Activated CD4-positive, alpha-beta T cell treated with anti-CD3 and anti-CD28 coated beads for 48 hours (primary cell): ENCODE measurements around the gene C2orf49.
"Not testable (repeated sequence)": the region's sequence is repeated elsewhere in the genome, so short reads cannot be mapped to it uniquely, and the experiment has no call there.

Experiments used
- DNase-seq: peaks from one replicate; pipeline ENCODE4 v3.0.0-alpha.2; 2020

The C2orf49 gene

GRCh38 chr2:105321875-105322646, 15.3 kb upstream of the C2orf49 start:
- DNase-seq, result no peak

DNA sequence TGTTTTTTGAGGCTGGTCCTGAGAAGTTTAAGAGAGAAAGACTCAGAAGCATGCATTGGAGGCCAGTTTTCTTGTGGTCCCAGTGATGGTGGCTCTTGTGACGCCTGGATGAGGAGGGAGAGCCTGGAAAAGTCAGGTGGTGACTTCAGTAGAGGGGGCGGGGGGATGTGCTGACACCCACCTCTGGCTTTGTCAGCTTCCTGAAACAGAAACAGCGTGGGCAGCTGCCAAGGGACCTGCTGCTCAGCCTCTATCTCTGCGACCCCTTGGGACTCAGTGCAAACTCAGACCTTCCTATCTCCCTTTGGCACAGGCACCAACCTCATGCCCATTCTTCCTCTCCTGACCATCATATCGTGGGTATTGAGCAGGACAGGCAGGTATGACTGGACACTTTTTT, 14.2 kb upstream of the C2orf49 start:
- DNase-seq, result no peak

DNA sequence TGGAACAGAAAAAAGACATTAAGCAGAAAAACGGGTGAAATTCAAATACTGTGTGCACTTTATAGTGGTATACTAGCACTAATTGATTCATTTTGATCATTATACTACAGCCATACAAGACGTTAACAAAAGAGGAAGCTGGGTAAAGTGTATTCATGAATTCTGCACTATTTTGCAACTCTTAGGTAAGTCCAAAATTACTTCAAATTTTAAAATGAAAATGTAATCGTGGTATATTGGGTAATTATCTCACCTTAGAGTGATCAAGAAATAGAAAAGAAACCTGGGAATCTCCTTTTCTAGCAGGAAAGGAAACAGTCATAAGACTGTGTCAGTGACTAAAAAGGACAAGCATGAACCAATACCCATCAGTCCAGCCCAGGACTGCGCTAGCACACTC, 13.2 kb upstream of the C2orf49 start:
- DNase-seq, result no peak

DNA sequence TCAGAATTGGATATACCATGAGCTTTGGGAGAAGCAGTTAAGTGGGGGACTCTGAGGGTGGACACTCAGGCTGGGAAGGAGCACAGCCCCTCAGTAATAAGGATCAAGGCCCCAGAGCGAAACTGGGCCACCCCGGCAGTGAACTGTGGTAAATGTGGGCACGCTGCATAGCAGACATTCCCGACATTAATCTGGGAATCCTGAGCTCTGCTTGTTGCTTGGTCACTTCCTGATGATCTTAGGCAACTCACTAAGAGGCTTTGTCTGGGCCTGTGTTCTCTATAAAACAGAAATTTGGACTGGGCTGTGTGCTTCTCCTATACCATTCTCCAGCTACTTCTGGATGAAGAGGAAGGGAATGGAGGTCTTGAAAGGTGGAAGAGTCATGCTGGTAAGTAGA, 12.6 kb upstream of the C2orf49 start:
- DNase-seq, result no peak

DNA sequence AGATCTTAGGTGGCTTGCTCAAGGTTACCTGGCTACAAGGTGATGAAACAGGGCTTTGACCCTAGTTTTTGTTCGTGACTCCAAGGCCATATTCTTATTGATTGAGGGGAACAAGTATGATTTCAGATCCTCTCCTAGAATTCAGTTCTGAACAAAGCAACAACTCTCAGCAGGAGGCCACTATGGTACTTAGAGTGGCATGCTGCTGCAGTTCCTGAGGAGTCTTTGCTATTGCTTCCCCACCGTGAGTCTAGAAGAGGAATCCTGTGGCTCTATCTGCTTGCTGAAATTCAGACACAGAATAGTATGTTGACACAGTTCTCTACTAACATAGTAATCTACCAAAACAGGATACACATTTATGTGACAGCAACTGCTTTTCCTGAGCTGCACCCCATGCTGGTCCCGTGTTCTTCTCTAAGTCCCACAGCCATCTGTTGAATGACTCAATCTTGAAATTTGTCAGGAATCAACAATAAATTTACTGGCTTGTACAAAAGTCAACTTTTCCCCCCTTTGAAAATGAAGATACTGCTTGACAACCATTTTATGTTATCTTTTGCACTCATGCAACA, 11.9 kb upstream of the C2orf49 start:
- DNase-seq, result no peak

DNA sequence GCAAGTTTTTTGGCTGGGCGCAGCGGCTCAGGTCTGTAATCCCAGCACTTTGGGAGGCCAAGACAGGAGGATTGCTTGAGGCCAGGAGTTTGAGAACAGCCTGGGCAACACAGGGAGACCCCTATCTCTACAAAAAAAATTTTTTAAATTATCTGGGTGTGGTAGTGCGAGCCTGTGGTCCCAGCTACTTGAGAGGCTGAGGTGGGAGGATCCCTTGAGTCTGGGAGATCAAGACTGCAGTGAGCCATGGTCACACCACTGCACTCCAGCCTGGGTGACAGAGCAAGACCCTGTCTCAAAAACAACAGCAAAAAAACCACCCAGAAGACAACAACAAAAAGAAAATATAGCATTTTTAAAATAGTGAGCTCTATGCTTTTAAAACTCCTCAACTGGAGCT, 10.1 kb upstream of the C2orf49 start:
- DNase-seq, result not testable (repeated sequence)

DNA sequence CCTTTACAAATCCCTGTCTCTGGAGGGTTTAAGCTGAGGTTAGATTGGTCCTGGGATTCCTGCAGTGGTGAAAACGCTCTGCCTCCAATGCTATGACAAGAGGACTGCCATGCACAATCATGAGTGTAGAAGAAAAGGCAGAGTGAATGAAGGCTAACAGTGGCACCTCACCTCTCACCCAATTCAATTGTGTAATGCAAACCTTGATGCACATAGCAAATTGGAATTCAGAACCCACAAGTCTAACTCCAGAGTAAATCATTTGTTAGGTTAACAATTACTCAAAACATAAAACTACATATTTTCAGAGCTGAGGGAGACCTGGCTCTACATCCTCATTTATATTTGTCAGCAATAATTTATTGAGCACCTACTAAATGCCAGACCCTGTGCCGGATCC, 9.7 kb upstream of the C2orf49 start:
- no peak for DNase-seq

GRCh38 chr2:105328281-105329196, 8.8 kb upstream of the C2orf49 start:
- peak; percentile 38 for DNase-seq

DNA sequence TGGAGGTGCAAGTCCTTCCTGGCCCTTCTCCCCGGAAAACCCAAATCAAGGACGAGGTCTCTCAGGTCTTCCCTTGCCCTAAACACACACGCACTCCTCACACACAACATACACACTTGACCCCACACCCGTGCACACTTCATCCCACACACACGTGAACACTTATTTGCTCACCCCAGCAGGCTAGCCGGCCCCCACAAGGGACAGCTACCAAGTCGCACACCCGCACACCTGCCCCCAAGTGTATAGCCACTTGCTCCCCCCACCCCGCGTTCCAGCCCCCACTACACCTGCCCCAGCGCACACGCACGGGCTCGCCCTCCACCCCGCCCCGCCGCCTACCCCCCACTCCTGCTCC, 8.2 kb upstream of the C2orf49 start:
- peak; percentile 33 for DNase-seq

GRCh38 chr2:105329561-105330495, 7.5 kb upstream of the C2orf49 start, which contains the start of gene TGFBRAP1:
TSS of gene TGFBRAP1 (minus strand) at chr2:105329735. CDS start at chr2:105308301, 21,434 bp downstream.
- DNase-seq, result peak; percentile 64

- peak; percentile 37 for DNase-seq
Measured at GRCh38 chr2:105330681-105331375, 6.5 kb upstream of the C2orf49 start.

GRCh38 chr2:105334211-105334610, 3.1 kb upstream of the C2orf49 start:
- no peak for DNase-seq

DNA sequence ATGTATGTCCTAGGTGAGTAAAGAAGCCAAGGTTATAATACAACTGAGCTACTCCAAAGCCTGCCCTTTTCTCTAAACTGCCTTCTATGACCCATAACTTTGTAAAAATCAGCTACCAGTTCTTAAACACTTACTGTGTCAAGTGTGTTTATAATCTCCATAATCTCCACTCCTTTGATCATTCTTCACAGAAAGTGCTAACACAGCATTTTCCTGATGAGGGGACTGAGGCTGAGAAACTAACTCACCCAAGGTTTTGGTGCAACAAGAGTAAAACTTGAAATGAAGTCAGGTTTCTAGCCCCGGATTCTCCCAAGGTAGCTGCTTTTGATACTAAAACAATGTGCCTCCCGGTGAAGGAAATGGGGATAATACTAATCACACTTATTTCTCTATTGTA, 1.9 kb upstream of the C2orf49 start:
- no peak for DNase-seq

DNA sequence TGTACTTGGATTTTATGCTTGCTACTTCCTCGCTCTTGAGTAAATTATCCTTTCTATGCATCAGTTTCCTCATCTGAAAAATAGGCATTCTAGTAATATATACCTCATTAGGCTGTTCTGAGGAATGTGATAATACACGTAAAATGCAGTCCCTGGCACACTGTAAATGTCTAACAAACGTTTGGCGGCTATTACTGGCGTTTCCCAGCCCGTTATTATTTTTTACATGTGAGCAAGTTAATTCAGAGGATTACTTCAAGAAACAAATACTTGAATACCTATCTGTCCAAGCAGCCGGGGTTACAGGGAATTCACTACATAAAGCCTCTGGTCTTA, 586 bp upstream of the C2orf49 start:
- no peak for DNase-seq

GRCh38 chr2:105338020-105338385, 663 bp downstream of the C2orf49 start:
- DNase-seq, result no peak

DNA sequence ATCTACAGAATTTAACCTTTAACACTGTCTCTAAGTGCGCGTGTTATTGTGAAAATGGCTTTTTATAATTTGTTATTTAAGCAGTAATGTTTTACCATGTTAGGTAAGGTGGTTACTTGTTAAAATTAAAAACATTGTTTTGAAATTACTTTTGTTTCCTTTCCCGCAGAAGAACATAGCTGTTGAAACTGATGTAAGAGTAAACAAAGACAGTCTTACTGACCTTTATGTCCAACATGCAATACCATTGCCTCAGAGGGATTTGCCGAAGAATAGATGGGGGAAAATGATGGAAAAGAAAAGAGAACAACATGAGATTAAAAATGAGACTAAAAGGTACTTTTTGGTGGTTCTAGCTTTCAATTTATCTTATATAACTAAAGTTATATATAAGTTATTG, 2.1 kb downstream of the C2orf49 start:
- DNase-seq, result no peak

DNA sequence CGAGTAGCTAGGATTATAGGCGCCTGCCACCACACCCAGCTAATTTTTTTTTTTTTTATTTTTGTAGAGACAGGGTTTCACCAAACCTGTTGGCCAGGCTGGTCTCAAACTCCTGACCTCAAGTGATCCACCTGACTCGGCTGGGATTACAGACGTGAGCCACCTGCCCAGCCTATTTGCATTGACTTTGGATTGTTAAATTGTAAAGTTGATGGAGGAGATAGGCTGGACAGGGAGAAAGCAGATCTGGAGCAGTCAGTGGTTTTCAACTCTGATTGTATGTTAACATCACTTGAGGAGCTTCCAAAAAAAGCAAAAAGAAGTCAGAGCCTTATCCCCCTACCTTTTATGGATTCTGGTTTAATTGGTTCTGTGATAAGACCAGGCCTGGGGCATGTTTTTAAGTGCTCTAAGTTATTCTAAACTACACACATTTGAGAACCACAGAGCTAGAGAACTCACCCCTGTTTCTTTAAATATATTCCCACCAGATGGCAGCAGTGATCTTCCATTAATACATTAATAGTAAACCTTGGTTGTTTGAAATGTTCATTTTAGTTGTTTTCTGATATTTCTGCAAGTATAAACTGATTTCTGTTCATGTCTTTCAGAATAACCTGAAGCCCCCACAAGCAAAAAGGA, 7.5 kb downstream of the C2orf49 start:
- no peak for DNase-seq

- no peak for DNase-seq
Measured at GRCh38 chr2:105357122-105357521, 19.8 kb downstream of the C2orf49 start.

- no peak for DNase-seq
Measured at GRCh38 chr2:105358593-105358992, 21.3 kb downstream of the C2orf49 start.

DNA sequence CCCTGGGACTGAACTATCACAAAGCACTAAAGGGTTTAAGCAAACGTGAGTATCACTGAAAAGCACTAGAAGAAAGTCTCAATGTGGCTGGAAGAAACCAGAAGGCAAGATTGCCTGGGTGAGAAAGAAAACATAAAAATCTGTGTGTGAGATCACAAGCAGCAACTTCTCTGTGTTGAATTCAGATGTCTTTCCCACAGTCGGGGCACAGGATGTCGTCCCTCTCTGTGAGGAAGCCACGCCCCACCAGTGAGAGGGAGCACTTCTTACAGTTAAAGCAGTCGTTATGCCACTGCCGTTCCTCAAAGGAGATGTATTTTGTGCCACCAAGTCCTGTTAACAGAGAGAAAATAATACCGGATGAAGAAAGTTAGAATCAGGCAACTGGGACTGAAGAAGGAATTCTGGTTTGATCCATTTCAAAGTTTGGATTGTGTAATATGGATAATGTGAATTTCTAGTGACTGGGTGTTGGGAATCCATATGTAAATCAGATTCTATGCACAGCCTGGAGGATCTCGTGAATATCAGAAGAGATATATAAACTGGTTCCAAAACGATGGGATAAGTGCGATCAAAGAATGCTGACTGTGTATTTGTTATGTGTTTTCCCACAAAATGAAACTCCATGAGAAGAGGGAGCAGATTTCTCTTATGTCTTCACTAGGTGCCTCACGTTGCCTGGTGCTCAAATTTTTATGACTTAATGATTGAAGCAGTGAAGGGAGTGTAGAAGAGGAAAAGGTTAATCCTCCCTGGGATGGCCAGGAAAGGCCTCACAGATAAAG, 24.0 kb downstream of the C2orf49 start:
- DNase-seq, result peak; percentile 43
